Stimulated activated CD8-positive, alpha-beta memory T cell treated with anti-CD3 and anti-CD28 coated beads, Interleukin-12 subunit alpha, Interleukin-12 subunit beta, amount 100 ng/mL, for 4 hours (primary cell): ENCODE results near the gene L1CAM.

Source experiments
- DNase-seq: peaks from one replicate; pipeline ENCODE4 v3.0.0-alpha.2; 2020; ENCODE audit warnings: low read depth

The L1CAM gene

DNA sequence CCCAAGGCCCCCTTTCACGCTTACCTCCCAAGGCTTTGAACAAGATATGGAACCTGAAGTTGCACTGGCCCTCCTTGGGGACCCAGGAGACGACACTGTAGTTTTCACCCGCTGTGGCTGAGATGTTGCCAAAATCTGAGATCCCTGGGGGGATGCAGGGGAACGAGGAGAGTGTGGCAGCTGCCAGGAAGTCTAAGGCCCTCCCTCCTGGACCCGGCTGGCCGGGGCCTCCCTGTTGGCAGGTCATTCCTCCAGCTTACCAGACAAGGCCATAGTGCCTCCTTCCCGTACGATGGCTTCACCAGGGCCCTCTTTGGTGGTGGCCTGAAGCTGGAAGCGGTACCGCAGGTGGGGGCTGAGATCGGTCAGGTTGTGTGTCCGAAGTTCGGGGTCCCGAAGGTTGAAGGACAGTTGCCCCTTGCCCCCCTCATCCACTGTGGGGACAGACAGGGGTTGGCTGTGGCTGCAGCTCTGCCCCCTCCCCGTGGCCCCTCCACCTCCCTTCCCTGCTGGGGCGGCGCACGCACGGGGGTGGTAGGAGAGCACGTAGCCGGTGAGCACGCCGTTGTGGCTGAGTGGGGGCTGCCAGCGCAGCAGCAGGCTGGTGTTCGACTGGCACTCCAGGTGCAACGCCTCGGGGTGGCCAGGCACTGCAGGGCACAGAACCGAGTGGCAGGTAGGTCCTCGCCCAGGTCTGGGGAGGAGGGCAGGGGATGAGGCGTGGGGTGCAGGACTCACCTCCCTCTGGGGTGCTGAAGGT, 21.2 kb downstream of the L1CAM start:
- no peak for DNase-seq

DNA sequence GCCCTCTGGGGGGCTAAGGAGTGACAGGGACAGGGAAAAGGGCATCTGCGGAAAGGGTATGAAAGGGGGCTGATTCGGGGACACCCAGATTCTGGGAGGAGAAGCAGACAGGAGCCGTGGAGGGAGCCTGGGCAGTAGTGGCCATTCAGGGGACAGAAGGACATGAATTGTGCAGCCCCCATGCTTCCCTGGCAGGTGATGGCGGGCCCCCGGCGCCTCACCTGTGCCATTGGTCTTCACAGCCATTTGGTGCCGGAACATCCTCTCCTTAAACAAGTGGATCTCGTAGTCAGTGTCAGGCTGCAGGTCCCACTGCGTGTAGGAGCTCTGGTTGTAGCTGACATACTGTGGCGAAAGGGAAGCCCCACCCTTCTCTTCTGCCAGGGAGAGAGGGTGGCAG, 21.9 kb downstream of the L1CAM start:
- DNase-seq = no peak

DNA sequence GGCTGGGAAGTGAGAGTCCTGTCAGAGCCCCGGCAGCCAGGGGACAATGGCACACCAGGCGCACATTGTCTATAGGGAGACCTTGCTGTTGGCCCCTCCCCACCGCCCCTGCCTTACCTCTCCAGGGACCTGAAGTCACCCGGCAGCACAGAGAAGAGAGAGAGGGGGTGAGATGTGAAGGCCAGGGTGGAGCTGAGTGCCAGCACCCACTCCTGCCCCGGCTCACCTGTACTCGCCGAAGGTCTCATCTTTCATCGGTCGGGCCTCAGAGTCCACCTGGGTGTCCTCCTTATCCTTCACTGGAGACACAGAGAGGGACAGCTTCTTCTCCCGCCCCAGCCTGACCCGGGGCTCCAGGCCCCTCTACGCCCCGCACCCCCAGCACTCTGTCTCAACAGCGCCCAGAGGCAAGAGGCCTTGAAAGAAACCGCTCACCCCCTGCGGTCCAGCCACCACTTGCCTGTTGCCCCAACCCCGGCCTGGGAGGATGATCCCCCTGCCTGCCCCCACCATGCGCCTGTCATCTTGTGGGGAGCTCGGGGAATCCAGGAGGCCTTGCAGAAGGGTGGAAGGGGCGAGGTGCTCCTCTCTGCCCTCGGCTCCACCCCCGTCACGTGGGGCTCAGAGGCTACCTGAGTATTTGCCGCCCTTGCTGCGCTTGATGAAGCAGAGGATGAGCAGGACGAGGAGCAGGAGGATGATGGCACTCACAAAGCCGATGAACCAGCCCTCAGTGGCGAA, 22.6 kb downstream of the L1CAM start:
- no peak for DNase-seq

DNA sequence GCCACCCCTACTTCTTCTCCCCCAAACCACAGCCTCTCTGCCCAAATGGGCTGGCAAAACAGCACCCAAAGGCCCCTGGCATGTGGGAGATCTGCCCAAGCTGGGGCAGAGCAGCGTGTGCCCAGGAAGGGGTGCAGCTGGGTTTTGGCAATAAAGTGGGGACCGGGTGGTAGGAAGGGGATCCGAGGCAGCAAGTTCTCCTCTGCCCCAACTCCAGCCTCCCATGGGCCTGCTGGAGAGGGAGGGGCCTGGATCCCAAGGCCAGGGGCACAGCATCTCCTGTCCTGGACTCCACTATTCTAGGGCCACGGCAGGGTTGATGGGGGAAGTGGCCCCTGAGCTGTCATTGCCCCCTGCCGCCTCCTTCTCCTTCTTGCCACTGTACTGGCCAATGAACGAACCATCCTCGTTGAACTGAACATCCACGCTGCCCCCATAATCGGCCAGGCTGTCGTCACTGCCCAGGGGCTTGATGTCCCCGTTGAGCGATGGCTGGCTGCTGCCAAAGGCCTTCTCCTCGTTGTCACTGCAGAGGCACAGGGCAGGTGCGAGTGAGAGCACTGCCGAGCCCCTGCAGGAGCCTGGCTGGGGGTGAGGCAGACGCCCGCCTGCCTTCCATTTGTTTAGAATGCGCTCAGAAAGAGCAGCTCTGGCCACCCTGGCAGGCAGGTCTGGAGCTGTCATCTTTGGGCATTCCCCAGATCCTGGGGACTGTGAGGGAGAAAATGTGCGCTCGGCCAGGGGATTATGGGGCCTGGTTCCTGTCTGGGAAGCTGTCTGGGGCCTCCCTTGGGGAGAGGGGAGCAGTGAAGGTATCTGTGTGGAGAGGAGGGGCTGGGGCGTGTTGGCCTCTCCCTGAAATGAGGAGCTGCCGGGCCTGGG, 23.4 kb downstream of the L1CAM start:
- no peak for DNase-seq

DNA sequence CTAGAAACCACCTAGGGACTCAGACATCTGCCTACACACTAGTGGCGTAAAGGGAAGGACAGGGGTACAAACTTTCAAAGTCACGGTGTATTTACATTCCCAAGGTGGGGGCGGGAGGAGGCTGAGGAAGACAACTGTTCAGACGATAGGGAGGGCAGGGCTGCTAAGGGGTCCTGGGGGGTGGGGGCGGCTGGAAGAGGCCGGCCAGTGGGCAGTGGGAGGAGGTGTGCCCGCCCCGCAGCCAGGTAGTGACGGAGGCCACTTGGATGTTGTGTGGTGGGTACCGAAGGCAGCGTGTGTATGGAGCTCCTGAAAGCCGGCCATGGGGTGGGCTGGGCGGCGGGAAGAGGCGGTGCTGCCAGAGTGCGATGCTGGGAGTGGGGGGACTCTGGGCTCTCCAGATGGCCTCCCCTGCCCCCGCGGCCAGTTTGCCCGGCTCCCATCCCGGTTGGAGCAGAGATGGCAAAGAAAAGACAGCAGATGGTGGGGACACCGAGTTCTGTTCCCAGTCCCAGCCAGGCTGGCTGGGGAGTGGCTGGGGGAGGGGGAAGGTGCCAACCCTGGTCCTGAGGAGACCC, 24.2 kb downstream of the L1CAM start:
- no peak for DNase-seq

DNA sequence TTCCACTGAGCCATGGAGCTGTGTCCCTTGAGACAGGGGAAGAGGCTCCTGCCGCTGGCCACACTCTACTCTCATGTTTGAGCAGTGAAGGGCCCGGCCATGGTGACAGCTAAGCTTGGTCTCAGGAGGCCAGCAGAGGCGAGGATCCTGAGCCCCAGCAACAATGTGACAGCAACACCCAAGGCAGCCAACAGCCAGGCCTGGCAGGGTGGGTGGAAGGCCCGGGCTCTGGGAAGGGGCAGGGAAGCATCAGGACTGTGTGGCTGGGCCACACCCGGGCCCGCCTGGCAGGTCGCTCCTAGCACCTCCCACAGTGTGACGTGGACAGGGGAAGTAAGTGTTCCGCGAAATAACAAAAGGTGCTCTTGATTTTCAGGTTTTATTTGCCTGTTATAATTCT, 24.8 kb downstream of the L1CAM start:
- no peak for DNase-seq

DNA sequence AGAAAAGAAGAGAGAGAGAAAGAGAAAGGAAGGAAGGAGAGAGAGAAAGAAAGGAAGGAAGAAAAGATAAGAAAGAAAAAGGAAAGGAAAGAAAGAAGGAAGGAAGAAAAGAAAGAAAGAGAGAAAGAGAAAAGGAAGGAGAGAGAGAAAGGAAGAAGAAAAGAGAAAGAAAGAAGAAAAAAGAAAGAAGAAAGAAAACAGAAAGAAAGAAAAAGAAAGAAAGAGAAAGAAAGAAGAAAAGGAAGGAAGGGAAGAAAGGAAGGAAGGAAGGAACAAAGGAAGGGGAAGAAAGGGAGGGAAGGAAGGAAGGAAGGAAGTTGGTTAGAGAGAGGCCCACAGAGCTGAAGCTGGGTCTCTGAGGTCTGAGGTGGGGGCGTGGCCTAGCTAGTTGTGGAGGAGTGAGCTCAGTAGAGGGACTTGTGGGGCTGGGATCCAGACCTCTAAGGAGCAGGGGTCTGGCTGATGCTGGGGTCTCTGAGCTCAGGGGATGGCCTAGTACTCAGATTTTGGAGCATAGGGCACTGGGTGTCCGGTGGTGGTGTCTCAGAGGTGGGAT, 28.5 kb downstream of the L1CAM start:
- no peak for DNase-seq

DNA sequence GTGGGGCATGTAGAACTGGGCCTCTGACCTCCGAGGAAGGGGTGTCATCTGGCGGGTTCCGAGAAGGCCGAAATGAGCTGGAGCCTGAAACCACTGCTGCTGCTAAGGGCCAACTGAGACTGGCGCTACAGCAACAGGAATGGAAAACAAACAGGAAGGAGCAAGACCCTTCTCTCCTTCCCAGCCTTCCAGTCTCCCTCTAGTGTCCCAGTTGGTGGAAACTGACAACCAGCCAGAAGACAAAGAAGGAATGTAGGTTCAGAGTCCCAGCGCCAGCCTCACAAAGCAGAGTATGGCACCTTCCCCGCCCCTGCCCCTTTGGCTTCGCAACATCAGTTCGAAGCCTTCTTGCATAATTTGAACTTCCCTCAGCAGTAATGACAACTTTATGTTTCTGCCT, 31.3 kb downstream of the L1CAM start:
- no peak for DNase-seq

DNA sequence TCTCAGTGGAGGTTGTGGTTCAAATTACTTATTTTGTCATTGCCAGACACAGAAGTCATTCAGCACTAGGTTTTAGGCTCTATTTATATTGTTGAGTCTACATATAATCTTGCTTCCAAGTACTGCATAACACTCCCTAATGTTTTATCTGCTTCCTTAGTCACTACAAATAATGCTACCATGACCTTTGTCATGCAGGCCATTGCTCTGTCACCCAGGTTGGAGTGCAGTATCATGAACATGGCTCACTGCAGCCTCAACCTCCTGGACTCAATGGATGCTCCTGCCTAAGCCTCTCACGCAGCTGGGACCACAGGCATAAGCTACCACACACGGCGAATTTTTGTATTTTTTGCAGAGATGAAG, 32.1 kb downstream of the L1CAM start:
- no peak for DNase-seq

DNA sequence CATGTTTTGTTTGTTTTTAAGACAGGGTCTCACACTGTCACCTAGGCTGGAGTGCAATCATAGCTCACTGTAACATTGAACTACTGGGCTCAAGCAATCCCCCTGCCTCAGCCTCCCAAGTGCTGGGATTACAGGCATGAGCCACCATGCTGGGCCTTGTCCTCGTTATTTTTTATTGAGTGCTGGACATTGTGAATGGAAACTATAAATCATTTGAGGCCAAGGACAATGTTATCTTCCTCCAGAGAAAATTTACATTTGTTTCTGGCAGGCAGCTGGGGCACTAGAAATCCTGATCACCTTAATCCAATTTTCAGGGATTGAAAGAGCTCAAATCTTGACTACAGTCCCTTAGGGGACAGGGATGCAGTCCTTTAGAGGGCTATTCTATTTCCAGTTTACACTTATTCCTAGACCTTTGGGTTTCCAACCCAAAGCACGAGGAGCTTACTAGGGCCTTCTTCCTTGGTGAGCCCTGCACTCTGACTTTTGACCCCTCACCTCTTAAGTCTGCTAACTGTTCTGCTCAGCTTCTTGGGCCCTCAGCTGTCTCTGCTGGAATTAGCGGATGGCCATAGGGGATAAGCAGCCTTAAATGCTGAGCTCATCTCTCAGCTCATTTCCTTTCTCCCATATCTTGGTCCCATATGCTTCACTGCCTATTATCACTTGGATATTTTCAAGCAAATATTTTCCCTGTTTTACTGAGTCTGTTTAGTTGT, 32.6 kb downstream of the L1CAM start:
- DNase-seq = no peak

DNA sequence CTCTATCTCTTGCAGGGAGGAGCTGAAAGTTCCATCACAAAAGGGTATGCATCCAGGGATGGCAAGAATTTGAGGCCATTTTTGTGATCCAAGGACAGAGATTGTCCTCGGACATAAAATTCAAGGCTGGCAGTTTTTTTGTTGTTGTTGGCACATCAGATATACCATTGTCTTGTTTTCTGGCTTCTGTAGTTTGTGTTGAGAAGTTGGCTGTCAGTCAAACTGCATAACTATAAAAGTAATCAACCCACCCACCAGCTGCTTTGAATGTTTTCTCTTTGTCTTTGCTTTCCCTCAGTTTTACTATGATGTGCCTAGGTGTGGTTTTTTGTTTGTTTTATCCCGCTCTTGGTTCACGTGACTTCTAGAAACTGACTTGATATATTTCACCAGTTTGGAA, 34.0 kb downstream of the L1CAM start:
- no peak for DNase-seq

DNA sequence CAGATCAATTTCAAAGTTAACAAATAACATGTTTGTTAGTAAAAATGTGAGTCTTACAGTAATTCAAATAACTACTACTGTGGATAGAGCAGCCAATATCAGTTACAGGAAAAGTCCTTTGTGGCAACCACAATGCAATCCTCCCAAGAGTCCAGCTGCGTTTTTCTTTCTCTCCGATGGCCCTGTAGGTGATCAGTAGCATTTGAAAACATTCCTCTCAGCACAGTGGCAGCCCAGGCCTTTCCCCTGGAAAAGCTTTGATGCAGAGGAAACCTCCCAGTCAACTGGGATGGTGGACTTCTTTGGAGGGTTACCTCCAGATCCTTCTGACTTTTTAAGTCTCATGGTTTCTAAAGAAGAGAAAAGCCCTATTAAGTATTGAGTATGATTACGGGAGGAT, 37.6 kb downstream of the L1CAM start:
- no peak for DNase-seq

DNA sequence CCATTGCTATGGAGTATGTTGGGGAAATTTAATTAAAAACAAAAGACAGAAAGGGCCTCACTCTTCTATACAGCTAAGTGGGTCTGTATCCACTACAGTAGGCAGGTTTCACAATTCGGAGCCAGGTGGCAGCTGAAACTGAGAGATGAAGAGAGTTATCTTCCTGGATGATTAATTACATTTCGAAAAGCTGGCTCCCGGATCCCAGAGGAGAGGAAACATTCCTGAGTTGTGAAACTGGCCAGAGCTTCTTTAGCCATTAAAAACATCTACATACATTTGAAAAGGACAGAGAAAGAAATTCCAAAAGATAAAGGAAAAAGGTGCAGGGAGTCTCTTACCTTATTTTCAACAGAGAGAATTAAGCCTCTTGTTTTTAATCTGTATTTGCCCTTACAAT, 40.1 kb downstream of the L1CAM start:
- DNase-seq = no peak

DNA sequence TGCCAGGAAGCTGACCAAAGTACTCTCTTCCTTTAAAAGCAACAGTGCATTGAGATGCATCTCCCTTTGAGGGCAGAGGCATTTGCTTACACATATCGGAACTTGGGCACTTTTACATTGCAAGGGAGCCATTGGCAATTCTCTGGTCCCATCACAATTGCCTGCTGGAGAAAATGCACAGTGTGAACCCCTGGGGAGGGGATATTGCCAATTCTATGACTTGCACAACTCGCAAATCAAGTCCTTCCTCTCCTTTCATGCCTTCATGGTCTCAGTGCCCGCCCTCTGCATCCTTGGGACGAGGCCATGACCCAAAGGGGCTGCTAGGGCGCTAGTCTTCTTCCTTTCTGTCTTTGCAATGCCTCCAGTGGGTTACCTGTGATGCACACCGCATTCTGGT, 40.8 kb downstream of the L1CAM start:
- no peak for DNase-seq

DNA sequence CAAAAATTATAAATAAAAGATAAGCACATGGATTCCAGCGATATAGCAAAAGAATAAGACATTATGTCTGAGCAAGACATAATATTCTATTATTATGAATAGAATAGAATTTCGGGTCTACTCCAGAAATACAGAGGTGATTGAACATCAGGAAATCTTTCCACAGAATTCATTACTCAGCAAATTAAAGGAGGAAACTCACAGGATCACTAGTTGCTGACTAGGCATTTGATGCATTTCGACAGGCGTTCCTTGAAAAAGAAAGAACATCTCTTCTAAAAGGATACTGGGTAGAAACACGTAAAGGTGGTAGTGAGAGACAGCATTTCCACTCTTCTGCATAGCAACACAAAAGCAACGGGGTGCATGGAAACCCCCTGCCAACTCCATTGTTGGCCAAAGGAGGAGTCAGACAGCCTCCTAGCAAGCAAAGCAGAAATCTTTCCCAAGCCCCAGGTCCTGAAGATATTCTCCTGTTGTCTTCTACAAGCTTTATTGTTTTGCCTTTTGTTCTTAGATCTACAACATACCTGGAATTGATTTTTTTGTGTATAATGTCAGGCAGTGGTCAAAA, 41.4 kb downstream of the L1CAM start:
- DNase-seq = no peak

DNA sequence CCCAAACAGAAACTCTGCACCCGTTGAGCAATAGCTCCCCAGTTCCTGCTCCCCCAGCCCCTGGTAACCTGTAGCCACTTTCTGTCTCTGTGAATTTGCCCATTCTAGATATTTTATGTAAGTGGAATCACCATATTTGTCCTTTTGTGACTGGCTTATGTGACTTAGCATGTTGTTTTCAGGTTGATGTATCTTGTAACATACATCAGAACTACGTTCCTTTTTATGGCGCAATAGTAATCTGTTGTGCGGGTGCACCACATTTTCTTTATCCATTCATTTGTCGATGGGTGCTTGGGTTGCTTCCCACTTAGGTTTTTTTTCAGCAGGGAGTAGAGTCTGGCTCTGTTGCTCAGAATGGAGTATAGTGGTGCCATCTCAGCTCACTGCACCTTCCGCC, 49.1 kb downstream of the L1CAM start:
- DNase-seq = no peak

DNA sequence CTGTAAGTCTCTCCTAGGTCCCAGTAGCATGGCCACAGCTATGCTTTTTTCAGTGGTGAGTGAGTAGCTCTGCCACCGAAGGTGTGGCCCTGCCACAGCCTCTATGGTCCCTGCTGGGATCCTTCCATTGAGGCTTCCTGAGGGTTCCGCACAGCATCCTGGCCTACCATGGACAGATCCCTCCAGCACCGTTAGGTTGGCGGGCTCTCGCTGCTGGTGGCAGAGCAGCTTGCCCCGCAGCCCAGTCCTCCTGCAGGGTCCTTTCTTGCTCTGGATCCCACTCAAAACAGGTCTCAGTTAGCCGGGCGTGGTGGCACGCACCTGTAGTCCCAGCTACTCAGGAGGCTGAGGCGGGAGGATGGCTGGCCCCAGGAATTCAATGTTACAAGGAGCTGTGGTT, 53.2 kb downstream of the L1CAM start:
- DNase-seq = no peak

DNA sequence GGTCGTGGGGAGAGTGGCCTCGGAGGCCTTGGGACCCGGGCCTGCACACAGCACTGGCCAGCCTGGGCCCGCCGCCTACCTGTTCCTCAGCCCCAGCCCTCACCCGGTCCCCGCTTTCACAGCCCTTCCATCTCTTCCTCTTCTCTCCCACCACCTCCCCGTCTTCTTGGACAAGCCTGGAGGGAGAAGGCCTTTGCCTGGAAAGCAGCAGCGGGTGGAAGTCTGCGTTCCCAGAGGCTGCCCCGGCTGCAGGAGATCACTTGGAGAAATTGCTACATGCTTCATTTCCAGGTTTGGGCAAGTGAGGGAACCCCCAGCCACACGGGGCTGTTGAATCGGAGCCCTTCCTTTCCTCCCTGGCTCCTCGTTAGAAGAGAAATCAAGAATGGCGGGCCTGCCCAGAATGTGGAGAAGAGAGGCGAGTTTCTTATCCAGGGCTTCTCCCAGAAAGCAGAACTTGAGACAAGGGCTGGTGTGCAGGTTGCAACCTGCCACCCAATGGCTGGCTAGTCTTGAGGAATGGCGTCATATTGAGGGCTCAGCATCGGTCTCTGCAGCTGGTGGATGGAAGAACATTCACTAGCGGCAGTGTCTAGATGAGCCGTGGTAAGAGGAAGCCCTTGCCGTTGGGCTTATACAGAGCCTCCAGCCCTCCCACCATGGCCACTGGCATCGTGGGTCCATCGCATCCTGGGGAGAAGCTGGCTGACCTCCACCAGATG, 54.4 kb downstream of the L1CAM start:
- no peak for DNase-seq

DNA sequence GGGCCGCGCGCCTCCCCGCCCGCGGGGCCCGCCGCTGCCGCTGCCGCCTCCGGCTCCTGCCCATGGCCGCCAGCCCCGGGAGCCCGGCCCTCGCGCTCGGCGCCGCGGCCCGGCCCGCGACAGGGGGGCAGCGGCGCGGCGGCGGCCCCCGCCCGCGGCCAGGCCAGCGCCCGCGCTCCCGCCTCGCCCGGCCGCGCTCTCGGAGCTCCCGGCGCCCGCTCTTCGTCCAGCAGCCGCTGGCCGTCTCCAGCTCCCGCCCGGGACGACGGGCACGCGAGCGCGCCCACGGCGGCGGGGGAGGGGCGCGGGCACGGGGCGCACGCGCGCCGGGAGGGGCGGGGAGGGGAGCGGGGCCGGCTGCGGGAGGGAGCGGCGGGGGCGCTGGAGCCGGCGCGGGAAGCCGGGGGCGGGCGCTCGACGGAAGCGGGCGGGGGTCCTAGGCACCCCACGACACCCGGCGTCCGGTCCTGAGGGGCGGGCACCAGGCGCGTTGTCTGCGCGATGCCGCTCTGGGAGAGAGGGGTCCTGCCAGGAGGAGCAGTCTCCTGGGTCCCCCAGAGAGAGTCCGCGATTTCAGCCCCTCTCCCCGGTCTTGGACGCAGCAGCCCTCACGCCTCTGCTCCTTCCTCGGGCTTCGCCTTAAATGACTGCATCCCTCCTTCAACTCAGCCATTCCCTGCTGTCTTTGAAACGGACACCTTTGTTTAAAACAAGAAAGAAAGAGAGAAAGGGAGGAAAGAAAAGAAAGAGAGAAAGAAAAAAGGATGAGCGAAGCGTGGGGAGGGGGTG, 55.1 kb downstream of the L1CAM start:
- DNase-seq = no peak
